Panc1 (cell line): ENCODE measurements around the gene HOXA13. TPM values are rescaled to one million over a fixed set of nuclear protein-coding genes. Genes with fewer than 3 reads are reported as not detected.

ENCODE experiments used
- ATAC-seq: fragments of 200-7000 bp; cut with Tn5 transposase; 2 replicates; pipeline ENCODE4 v1.9.1; 2020; ENCODE audit warnings: mild to moderate bottlenecking, moderate library complexity
- BruUV-seq: library from RNA; stranded (reverse); fragments of 400-500 nt; replicated peaks from 2 replicates; lab custom pipeline; 2021; lab: Mats Ljungman, UMichigan
- CTCF ChIA-PET: fragments of 300-600 bp; sonication (Branson Sonifier 250); formaldehyde crosslinking; loops from one replicate; lab custom pipeline; 2022; ENCODE audit warnings: antibody characterized with exemption; lab: Charles Lee
- POLR2A ChIA-PET: fragments of 300-600 bp; sonication (Branson Sonifier 250); formaldehyde crosslinking; loops from one replicate; lab custom pipeline; 2022; ENCODE audit warnings: antibody characterized with exemption; lab: Charles Lee
- DNase-seq: peaks from one replicate; pipeline ENCODE4 v3.0.0-alpha.2; 2010; ENCODE audit warnings: low read depth, low spot score
- H3K27ac ChIP-seq: 2 replicates; pipeline ENCODE4 v1.5.1; 2011; ENCODE audit warnings: mild to moderate bottlenecking, low read length, inconsistent platforms
- H3K27me3 ChIP-seq: fragments of 200-500 bp; sonication (Bioruptor generic); 2 replicates; pipeline ENCODE4 v1.6.0; 2014; ENCODE audit warnings: low read length, inconsistent platforms; ENCODE audit not compliant: control insufficient read depth, insufficient read depth
- H3K36me3 ChIP-seq: fragments of 200-500 bp; sonication (Bioruptor generic); 2 replicates; pipeline ENCODE4 v1.5.1; 2014; ENCODE audit warnings: inconsistent platforms, mild to moderate bottlenecking, low read length, moderate library complexity; ENCODE audit not compliant: control insufficient read depth, insufficient read depth
- H3K4me1 ChIP-seq: 2 replicates; pipeline ENCODE4 v1.5.1; 2011; ENCODE audit warnings: inconsistent platforms, mild to moderate bottlenecking, low read length, moderate library complexity; ENCODE audit not compliant: control insufficient read depth, insufficient read depth
- H3K4me3 ChIP-seq, 2 experiments: 2 replicates each; pipeline ENCODE4 v1.5.1; 2011 to 2012; ENCODE audit warnings: low read depth in 2 of 2, low read length in 2 of 2, mild to moderate bottlenecking in 2 of 2, inconsistent platforms in 1 of 2, moderate library complexity in 1 of 2
- H3K9me3 ChIP-seq: fragments of 200-500 bp; sonication (Bioruptor generic); 2 replicates; pipeline ENCODE4 v1.5.1; 2014; ENCODE audit warnings: low read depth, mild to moderate bottlenecking, inconsistent platforms, low read length, moderate library complexity; ENCODE audit not compliant: control insufficient read depth, insufficient read depth
- CTCF ChIP-seq: fragments of 450-650 bp; IDR thresholded peaks from 2 replicates; pipeline ENCODE4 v1.5.1; 2017; ENCODE audit warnings: mild to moderate bottlenecking
- POLR2AphosphoS5 ChIP-seq: IDR thresholded peaks from 2 replicates; pipeline ENCODE4 v1.6.1; 2012; ENCODE audit warnings: mild to moderate bottlenecking, low read depth, low read length, moderate library complexity
- REST ChIP-seq, 2 experiments: IDR thresholded peaks; 2 replicates each; pipeline ENCODE4 v1.6.1; 2011 to 2012; ENCODE audit warnings: low read depth in 2 of 2, control low read depth in 1 of 2, low read length in 1 of 2, mild to moderate bottlenecking in 1 of 2, moderate library complexity in 1 of 2; ENCODE audit not compliant: insufficient read depth in 1 of 2
- SIN3A ChIP-seq: IDR thresholded peaks from 2 replicates; pipeline ENCODE4 v1.6.1; 2012; ENCODE audit warnings: low read depth, mild to moderate bottlenecking, low read length, moderate library complexity, borderline replicate concordance; ENCODE audit not compliant: insufficient read depth
- TCF7L2 ChIP-seq: IDR thresholded peaks from 2 replicates; pipeline ENCODE4 v1.6.1; 2011; ENCODE audit warnings: mild to moderate bottlenecking, low read depth, low read length, inconsistent platforms
- in situ Hi-C: cut with HindIII; loops from 2 replicates; pipeline ENCODE4 v1.10.0; 2016; ENCODE audit warnings: low sequenced_read_pairs, low pct_unique_long_range_greater_than_20kb
- intact Hi-C: fragments of 100-400 bp; cut with micrococcal nuclease; formaldehyde crosslinking; loops from one replicate; pipeline ENCODE4 v1.10.0; 2022; ENCODE audit not compliant: unreplicated experiment
- total RNA-seq: library from RNA; stranded (reverse); gene quantifications from one replicate; pipeline ENCODE4 v1.2.1, GENCODE V29; 2021; ENCODE audit not compliant: unreplicated experiment

Gene HOXA13
- total RNA-seq, 1 experiment from 2014 or later = 1.2 TPM

GRCh38 chr7:27188386-27189294 lies 11.3 kb downstream of the HOXA13 start:
- in situ Hi-C loops (no loop called here), intact Hi-C loops (no loop called here)
- TF ChIP-seq SIN3A (no peak), POLR2AphosphoS5 (no peak), REST (IDR thresholded peaks at IDR 0.05; ENCODE audit: insufficient read depth in 1 of 2, low read depth in 2 of 2, low read length in 1 of 2) (no peak), CTCF (no peak), TCF7L2 (no peak)
- DNase-seq (no peak), ATAC-seq (no peak)
- CTCF ChIA-PET = no interaction called here
- Histone ChIP-seq H3K9me3 (no peaks in the 10 kb centered on the region), H3K4me3 (no peak overlapping the region), H3K27me3 (no peaks in the 10 kb centered on the region), H3K27ac (no peak overlapping the region), H3K4me1 (peaks cover 7% of the 10 kb centered on the region), H3K36me3 (no peaks in the 10 kb centered on the region)
- no TSS peak for BruUV-seq
- POLR2A ChIA-PET = no interaction called here

- Histone ChIP-seq H3K27ac (no peak overlapping the region), H3K4me1 (peaks cover 11% of the 10 kb centered on the region), H3K36me3 (no peaks in the 10 kb centered on the region), H3K9me3 (no peaks in the 10 kb centered on the region), H3K4me3 (no peak overlapping the region), H3K27me3 (no peaks in the 10 kb centered on the region)
- ATAC-seq (no peak), DNase-seq (no peak)
- ChIA-PET CTCF (no interaction called here), POLR2A (no interaction called here)
- in situ Hi-C loops = no loop called here
- no peak for TF ChIP-seq REST (IDR thresholded peaks at IDR 0.05; ENCODE audit: insufficient read depth in 1 of 2, low read depth in 2 of 2, low read length in 1 of 2)
- TF ChIP-seq CTCF = no peak
- no peak for TF ChIP-seq SIN3A
- TF ChIP-seq POLR2AphosphoS5 = no peak
- no peak for TF ChIP-seq TCF7L2
- no TSS peak for BruUV-seq
- intact Hi-C loops = no loop called here
Observed at GRCh38 chr7:27187475-27188385, 12.2 kb downstream of the HOXA13 start.
